IPS DF 4.7 (cell line): ENCODE data around the gene SLC25A48.
"Not testable (repeated sequence)": the region's sequence is repeated elsewhere in the genome, so short reads cannot be mapped to it uniquely, and the experiment has no call there.

ENCODE experiments used
- DNase-seq: peaks from one replicate; pipeline ENCODE4 v3.0.0-alpha.2; 2013; ENCODE audit warnings: low spot score; ENCODE audit errors: extremely low read depth

The SLC25A48 gene

GRCh38 chr5:135857630-135858311, 23.3 kb downstream of the SLC25A48 start:
- DNase-seq: no peak

- not testable (repeated sequence) for DNase-seq
Observed at GRCh38 chr5:135859186-135859585, 24.7 kb downstream of the SLC25A48 start.

GRCh38 chr5:135859641-135860040, 25.2 kb downstream of the SLC25A48 start:
- DNase-seq: no peak

GRCh38 chr5:135861641-135862040, 27.2 kb downstream of the SLC25A48 start:
- DNase-seq: no peak

- DNase-seq: no peak
Observed at GRCh38 chr5:135862086-135862485, 27.6 kb downstream of the SLC25A48 start.

GRCh38 chr5:135862744-135863143, 28.3 kb downstream of the SLC25A48 start:
- DNase-seq: no peak

- DNase-seq: no peak
Observed at GRCh38 chr5:135864503-135865435, 30.3 kb downstream of the SLC25A48 start.

GRCh38 chr5:135866016-135866415, 31.6 kb downstream of the SLC25A48 start:
- no peak for DNase-seq

- no peak for DNase-seq
Observed at GRCh38 chr5:135867599-135867998, 33.1 kb downstream of the SLC25A48 start.

GRCh38 chr5:135868681-135869080, 34.2 kb downstream of the SLC25A48 start:
- no peak for DNase-seq

GRCh38 chr5:135869276-135869675, 34.8 kb downstream of the SLC25A48 start:
- DNase-seq: no peak

- no peak for DNase-seq
Observed at GRCh38 chr5:135869935-135870334, 35.5 kb downstream of the SLC25A48 start.

- no peak for DNase-seq
Observed at GRCh38 chr5:135871268-135871915, 36.9 kb downstream of the SLC25A48 start.

GRCh38 chr5:135873831-135874230, 39.4 kb downstream of the SLC25A48 start:
- DNase-seq: no peak

GRCh38 chr5:135874461-135874860, 40.0 kb downstream of the SLC25A48 start:
- no peak for DNase-seq

GRCh38 chr5:135875567-135875966, 41.1 kb downstream of the SLC25A48 start:
- no peak for DNase-seq

GRCh38 chr5:135876146-135876545, 41.7 kb downstream of the SLC25A48 start:
- no peak for DNase-seq

GRCh38 chr5:135877570-135878155, 43.2 kb downstream of the SLC25A48 start:
- DNase-seq: no peak

- no peak for DNase-seq
Observed at GRCh38 chr5:135878156-135878620, 43.7 kb downstream of the SLC25A48 start.

GRCh38 chr5:135879591-135879990, 45.1 kb downstream of the SLC25A48 start:
- DNase-seq: no peak

- DNase-seq: no peak
Observed at GRCh38 chr5:135880278-135880677, 45.8 kb downstream of the SLC25A48 start.
